ENCODE measurements around the gene FBXL7.

FBXL7 gene

GRCh38 chr5:15720515-15720914 is 220.5 kb downstream of the FBXL7 start:
- no peak overlapping the region for H3K9ac ChIP-seq (ENCODE audit: low read length)
- H3K27ac ChIP-seq (ENCODE audit: low read length): no peak overlapping the region
- no peaks in the 10 kb centered on the region for H3K36me3 ChIP-seq (ENCODE audit: control insufficient read depth, low read depth, low read length)
- H3K4me1 ChIP-seq (ENCODE audit: control insufficient read depth, low read depth, low read length): peaks cover 28% of the 10 kb centered on the region
- H3K27me3 ChIP-seq (ENCODE audit: control insufficient read depth, insufficient read depth, low read length): no peaks in the 10 kb centered on the region
- H3K4me3 ChIP-seq (ENCODE audit: low read length): no peak overlapping the region
- H3K9me3 ChIP-seq (ENCODE audit: control insufficient read depth, low read depth, low read length): no peaks in the 10 kb centered on the region

GRCh38 chr5:15722305-15722704 is 222.3 kb downstream of the FBXL7 start:
- Histone ChIP-seq H3K4me1 (ENCODE audit: control insufficient read depth, low read depth, low read length) (peaks cover 16% of the 10 kb centered on the region), H3K9ac (ENCODE audit: low read length) (no peak overlapping the region), H3K27ac (ENCODE audit: low read length) (no peak overlapping the region), H3K4me3 (ENCODE audit: low read length) (no peak overlapping the region), H3K9me3 (ENCODE audit: control insufficient read depth, low read depth, low read length) (peaks cover 4% of the 10 kb centered on the region), H3K36me3 (ENCODE audit: control insufficient read depth, low read depth, low read length) (no peaks in the 10 kb centered on the region), H3K27me3 (ENCODE audit: control insufficient read depth, insufficient read depth, low read length) (no peaks in the 10 kb centered on the region)

- Histone ChIP-seq H3K9ac (ENCODE audit: low read length) (no peak overlapping the region), H3K27me3 (ENCODE audit: control insufficient read depth, insufficient read depth, low read length) (no peaks in the 10 kb centered on the region), H3K27ac (ENCODE audit: low read length) (no peak overlapping the region), H3K4me1 (ENCODE audit: control insufficient read depth, low read depth, low read length) (no peaks in the 10 kb centered on the region), H3K9me3 (ENCODE audit: control insufficient read depth, low read depth, low read length) (peaks cover 6% of the 10 kb centered on the region), H3K4me3 (ENCODE audit: low read length) (no peak overlapping the region), H3K36me3 (ENCODE audit: control insufficient read depth, low read depth, low read length) (no peaks in the 10 kb centered on the region)
These were observed 227.4 kb downstream of the FBXL7 start for GRCh38 chr5:15727375-15727774.

- Histone ChIP-seq H3K36me3 (ENCODE audit: control insufficient read depth, low read depth, low read length) (no peaks in the 10 kb centered on the region), H3K9ac (ENCODE audit: low read length) (no peak overlapping the region), H3K27me3 (ENCODE audit: control insufficient read depth, insufficient read depth, low read length) (no peaks in the 10 kb centered on the region), H3K27ac (ENCODE audit: low read length) (no peak overlapping the region), H3K9me3 (ENCODE audit: control insufficient read depth, low read depth, low read length) (peaks cover 6% of the 10 kb centered on the region), H3K4me3 (ENCODE audit: low read length) (no peak overlapping the region), H3K4me1 (ENCODE audit: control insufficient read depth, low read depth, low read length) (no peaks in the 10 kb centered on the region)
These were observed 228.8 kb downstream of the FBXL7 start for GRCh38 chr5:15728811-15729210.

GRCh38 chr5:15731699-15732098 is 231.7 kb downstream of the FBXL7 start:
- no peak overlapping the region for H3K9ac ChIP-seq (ENCODE audit: low read length)
- no peak overlapping the region for H3K4me3 ChIP-seq (ENCODE audit: low read length)

GRCh38 chr5:15734058-15734457 is 234.1 kb downstream of the FBXL7 start:
- Histone ChIP-seq H3K27me3 (ENCODE audit: control insufficient read depth, insufficient read depth, low read length) (no peaks in the 10 kb centered on the region), H3K4me3 (ENCODE audit: low read length) (no peak overlapping the region)

More at GRCh38 chr5:15731699-15732098, 231.7 kb downstream of the FBXL7 start:
- no peaks in the 10 kb centered on the region for H3K4me1 ChIP-seq (ENCODE audit: control insufficient read depth, low read depth, low read length)
- H3K36me3 ChIP-seq (ENCODE audit: control insufficient read depth, low read depth, low read length): no peaks in the 10 kb centered on the region
- H3K9me3 ChIP-seq (ENCODE audit: control insufficient read depth, low read depth, low read length): peaks cover 6% of the 10 kb centered on the region
- no peak overlapping the region for H3K27ac ChIP-seq (ENCODE audit: low read length)
- H3K27me3 ChIP-seq (ENCODE audit: control insufficient read depth, insufficient read depth, low read length): no peaks in the 10 kb centered on the region

GRCh38 chr5:15737036-15737821 is 237.2 kb downstream of the FBXL7 start:
- Histone ChIP-seq H3K27ac (ENCODE audit: low read length) (no peak overlapping the region), H3K4me1 (ENCODE audit: control insufficient read depth, low read depth, low read length) (no peaks in the 10 kb centered on the region), H3K9ac (ENCODE audit: low read length) (no peak overlapping the region), H3K27me3 (ENCODE audit: control insufficient read depth, insufficient read depth, low read length) (no peaks in the 10 kb centered on the region), H3K36me3 (ENCODE audit: control insufficient read depth, low read depth, low read length) (no peaks in the 10 kb centered on the region), H3K4me3 (ENCODE audit: low read length) (no peak overlapping the region), H3K9me3 (ENCODE audit: control insufficient read depth, low read depth, low read length) (no peaks in the 10 kb centered on the region)

More at GRCh38 chr5:15734058-15734457, 234.1 kb downstream of the FBXL7 start:
- Histone ChIP-seq H3K27ac (ENCODE audit: low read length) (no peak overlapping the region), H3K36me3 (ENCODE audit: control insufficient read depth, low read depth, low read length) (no peaks in the 10 kb centered on the region), H3K9ac (ENCODE audit: low read length) (no peak overlapping the region), H3K4me1 (ENCODE audit: control insufficient read depth, low read depth, low read length) (no peaks in the 10 kb centered on the region), H3K9me3 (ENCODE audit: control insufficient read depth, low read depth, low read length) (no peaks in the 10 kb centered on the region)

GRCh38 chr5:15737871-15738664 is 238.1 kb downstream of the FBXL7 start:
- no peaks in the 10 kb centered on the region for H3K4me1 ChIP-seq (ENCODE audit: control insufficient read depth, low read depth, low read length)
- H3K9ac ChIP-seq (ENCODE audit: low read length): no peak overlapping the region
- H3K27me3 ChIP-seq (ENCODE audit: control insufficient read depth, insufficient read depth, low read length): no peaks in the 10 kb centered on the region
- no peak overlapping the region for H3K4me3 ChIP-seq (ENCODE audit: low read length)
- no peaks in the 10 kb centered on the region for H3K9me3 ChIP-seq (ENCODE audit: control insufficient read depth, low read depth, low read length)
- H3K36me3 ChIP-seq (ENCODE audit: control insufficient read depth, low read depth, low read length): no peaks in the 10 kb centered on the region
- H3K27ac ChIP-seq (ENCODE audit: low read length): no peak overlapping the region

GRCh38 chr5:15740383-15740782 is 240.4 kb downstream of the FBXL7 start:
- no peak overlapping the region for H3K4me3 ChIP-seq (ENCODE audit: low read length)
- no peaks in the 10 kb centered on the region for H3K36me3 ChIP-seq (ENCODE audit: control insufficient read depth, low read depth, low read length)
- no peaks in the 10 kb centered on the region for H3K4me1 ChIP-seq (ENCODE audit: control insufficient read depth, low read depth, low read length)
- H3K27ac ChIP-seq (ENCODE audit: low read length): no peak overlapping the region
- H3K9me3 ChIP-seq (ENCODE audit: control insufficient read depth, low read depth, low read length): no peaks in the 10 kb centered on the region
- H3K9ac ChIP-seq (ENCODE audit: low read length): no peak overlapping the region
- no peaks in the 10 kb centered on the region for H3K27me3 ChIP-seq (ENCODE audit: control insufficient read depth, insufficient read depth, low read length)

- no peak overlapping the region for H3K9ac ChIP-seq (ENCODE audit: low read length)
- H3K27ac ChIP-seq (ENCODE audit: low read length): no peak overlapping the region
- no peaks in the 10 kb centered on the region for H3K9me3 ChIP-seq (ENCODE audit: control insufficient read depth, low read depth, low read length)
- no peaks in the 10 kb centered on the region for H3K27me3 ChIP-seq (ENCODE audit: control insufficient read depth, insufficient read depth, low read length)
- no peaks in the 10 kb centered on the region for H3K4me1 ChIP-seq (ENCODE audit: control insufficient read depth, low read depth, low read length)
- H3K4me3 ChIP-seq (ENCODE audit: low read length): no peak overlapping the region
- H3K36me3 ChIP-seq (ENCODE audit: control insufficient read depth, low read depth, low read length): no peaks in the 10 kb centered on the region
These were observed 241.6 kb downstream of the FBXL7 start for GRCh38 chr5:15741591-15741990.

GRCh38 chr5:15746833-15747232 is 246.9 kb downstream of the FBXL7 start:
- Histone ChIP-seq H3K4me3 (ENCODE audit: low read length) (no peak overlapping the region), H3K9me3 (ENCODE audit: control insufficient read depth, low read depth, low read length) (no peaks in the 10 kb centered on the region), H3K9ac (ENCODE audit: low read length) (no peak overlapping the region), H3K27me3 (ENCODE audit: control insufficient read depth, insufficient read depth, low read length) (no peaks in the 10 kb centered on the region), H3K4me1 (ENCODE audit: control insufficient read depth, low read depth, low read length) (peaks cover 5% of the 10 kb centered on the region), H3K27ac (ENCODE audit: low read length) (no peak overlapping the region), H3K36me3 (ENCODE audit: control insufficient read depth, low read depth, low read length) (no peaks in the 10 kb centered on the region)

Data from iPS-18a (cell line).